ENCODE measurements around the gene KCND1. TPM values are rescaled to one million over a fixed set of nuclear protein-coding genes. Genes with fewer than 3 reads are reported as not detected.

The KCND1 gene
- total and polyA plus RNA-seq, 8 donors = 0.15 to 2.4 (median 0.45) TPM; not detected in 3

GRCh38 chrX:48960291-48960690 lies 11.4 kb downstream of the KCND1 start:
- peaks cover 0 to 7% (median 3%) of the 10 kb centered on the region in 4 donors for H3K36me3 ChIP-seq
- no peaks in the 10 kb centered on the region for H3K27me3 ChIP-seq
- no peaks in the 10 kb centered on the region for H3K9me3 ChIP-seq
- peak overlapping the region in 3 of 5 donors; percentile 93 to 94 (median 93) for H3K27ac ChIP-seq
- TF ChIP-seq POLR2A (IDR thresholded peaks at IDR 0.05) (no peak), POLR2AphosphoS5 (IDR thresholded peaks at IDR 0.05) (no peak), EP300 (IDR thresholded peaks at IDR 0.05) (no peak)
- TF ChIP-seq, protein P1, sequence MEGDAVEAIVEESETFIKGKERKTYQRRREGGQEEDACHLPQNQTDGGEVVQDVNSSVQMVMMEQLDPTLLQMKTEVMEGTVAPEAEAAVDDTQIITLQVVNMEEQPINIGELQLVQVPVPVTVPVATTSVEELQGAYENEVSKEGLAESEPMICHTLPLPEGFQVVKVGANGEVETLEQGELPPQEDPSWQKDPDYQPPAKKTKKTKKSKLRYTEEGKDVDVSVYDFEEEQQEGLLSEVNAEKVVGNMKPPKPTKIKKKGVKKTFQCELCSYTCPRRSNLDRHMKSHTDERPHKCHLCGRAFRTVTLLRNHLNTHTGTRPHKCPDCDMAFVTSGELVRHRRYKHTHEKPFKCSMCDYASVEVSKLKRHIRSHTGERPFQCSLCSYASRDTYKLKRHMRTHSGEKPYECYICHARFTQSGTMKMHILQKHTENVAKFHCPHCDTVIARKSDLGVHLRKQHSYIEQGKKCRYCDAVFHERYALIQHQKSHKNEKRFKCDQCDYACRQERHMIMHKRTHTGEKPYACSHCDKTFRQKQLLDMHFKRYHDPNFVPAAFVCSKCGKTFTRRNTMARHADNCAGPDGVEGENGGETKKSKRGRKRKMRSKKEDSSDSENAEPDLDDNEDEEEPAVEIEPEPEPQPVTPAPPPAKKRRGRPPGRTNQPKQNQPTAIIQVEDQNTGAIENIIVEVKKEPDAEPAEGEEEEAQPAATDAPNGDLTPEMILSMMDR (IDR thresholded peaks at IDR 0.05) = no peak
- DNase-seq = no peak
- peaks cover 0 to 29% (median 16%) of the 10 kb centered on the region in 4 donors for H3K4me1 ChIP-seq
- 87 to 100% (median 92%) methylated on average over 2 of the region's 2 CpGs for WGBS, 5 donors
- no peak overlapping the region for H3K4me3 ChIP-seq
- intact Hi-C loops (cut with DNase I; ENCODE audit: low total_unique reads) = no loop called here

GRCh38 chrX:48958635-48959094 lies 13.0 kb downstream of the KCND1 start:
- H3K4me1 ChIP-seq = peaks cover 0 to 46% (median 29%) of the 10 kb centered on the region in 4 donors
- DNase-seq = peak; percentile 32 to 67
- H3K36me3 ChIP-seq = peaks cover 0 to 17% (median 8%) of the 10 kb centered on the region in 4 donors
- H3K27me3 ChIP-seq = no peaks in the 10 kb centered on the region
- WGBS, 5 donors = 0 to 46% (median 7%) methylated on average over 9 to 21 of the region's 21 CpGs
- H3K4me3 ChIP-seq = peak overlapping the region; percentile 30 to 77 (median 60)
- TF ChIP-seq POLR2A (IDR thresholded peaks at IDR 0.05) (no peak), EP300 (IDR thresholded peaks at IDR 0.05) (no peak), POLR2AphosphoS5 (IDR thresholded peaks at IDR 0.05) (no peak)
- TF ChIP-seq, protein P1 (IDR thresholded peaks at IDR 0.05) = no peak
- H3K27ac ChIP-seq = peak overlapping the region; percentile 83 to 94 (median 93)
- intact Hi-C loops (cut with DNase I; ENCODE audit: low total_unique reads) = no loop called here
- H3K9me3 ChIP-seq = no peaks in the 10 kb centered on the region

GRCh38 chrX:48957827-48958634 lies 13.6 kb downstream of the KCND1 start:
- intact Hi-C loops (cut with DNase I; ENCODE audit: low total_unique reads) = no loop called here
- Histone ChIP-seq H3K4me1 (peaks cover 0 to 52% (median 34%) of the 10 kb centered on the region in 4 donors), H3K4me3 (peak overlapping the region; percentile 59 to 77 (median 68)), H3K27me3 (no peaks in the 10 kb centered on the region), H3K36me3 (peaks cover 0 to 17% (median 8%) of the 10 kb centered on the region in 4 donors), H3K9me3 (no peaks in the 10 kb centered on the region), H3K27ac (peak overlapping the region; percentile 92 to 97 (median 93))
- TF ChIP-seq POLR2AphosphoS5 (IDR thresholded peaks at IDR 0.05) = peak in 2 of 3 donors; percentile 78 to 80
- TF ChIP-seq, protein P1 (IDR thresholded peaks at IDR 0.05) = no peak
- TF ChIP-seq POLR2A (IDR thresholded peaks at IDR 0.05) = peak in 1 of 4 donors; percentile 42
- TF ChIP-seq EP300 (IDR thresholded peaks at IDR 0.05) = peak; percentile 36
- DNase-seq = peak; percentile 95 to 98
- 0 to 43% (median 8%) methylated on average over 50 to 65 of the region's 66 CpGs for WGBS, 5 donors

DNA sequence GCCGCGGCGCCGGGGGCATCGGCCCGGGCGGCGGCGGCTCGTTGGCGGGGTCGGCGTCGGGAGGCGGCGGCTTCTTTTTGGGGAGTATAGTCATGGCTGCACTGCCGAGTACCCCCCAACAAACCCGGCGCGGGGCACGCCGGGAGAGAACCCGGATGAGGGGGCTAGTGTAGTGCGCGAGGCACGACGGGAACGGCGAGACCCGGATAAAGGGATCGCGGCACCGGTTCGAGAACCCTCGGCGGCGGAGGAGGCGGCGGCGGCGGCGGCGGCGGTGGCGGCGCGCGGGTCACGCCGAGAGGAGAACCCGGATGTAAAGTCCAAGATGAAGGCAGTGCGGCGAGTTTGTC lies 14.2 kb downstream of the KCND1 start, which contains the start of gene OTUD5:
TSS of gene OTUD5 (minus strand) at position 131 of the 350 bp plus-strand sequence. CDS start at position 94, 37 bp downstream.
- Histone ChIP-seq H3K27me3 (no peaks in the 10 kb centered on the region), H3K27ac (peak within 1 kb of the TSS; percentile 92 to 97 (median 93)), H3K36me3 (peaks cover 0 to 17% (median 8%) of the 10 kb centered on the region in 4 donors), H3K4me1 (peaks cover 0 to 58% (median 37%) of the 10 kb centered on the region in 4 donors), H3K4me3 (peak within 1 kb of the TSS; percentile 59 to 77 (median 68)), H3K9me3 (no peaks in the 10 kb centered on the region)
- WGBS, 5 donors = 0 to 73% (median 20%) methylated on average over 1 to 52 of the region's 53 CpGs
- TF ChIP-seq POLR2AphosphoS5 (IDR thresholded peaks at IDR 0.05) (peak in 1 of 3 donors; percentile 3), EP300 (IDR thresholded peaks at IDR 0.05) (no peak)
- peak in 1 of 2 donors; percentile 85 for DNase-seq
- intact Hi-C loops (cut with DNase I; ENCODE audit: low total_unique reads) = no loop called here

Measured in stomach (tissue), 9 donors.